Measurements from ENCODE around the gene FADS6. TPM values are rescaled to one million over a fixed set of nuclear protein-coding genes. Genes with fewer than 3 reads are reported as not detected.

Gene FADS6
- total RNA-seq, 1 donor from 2014 or later, result not detected

DNA sequence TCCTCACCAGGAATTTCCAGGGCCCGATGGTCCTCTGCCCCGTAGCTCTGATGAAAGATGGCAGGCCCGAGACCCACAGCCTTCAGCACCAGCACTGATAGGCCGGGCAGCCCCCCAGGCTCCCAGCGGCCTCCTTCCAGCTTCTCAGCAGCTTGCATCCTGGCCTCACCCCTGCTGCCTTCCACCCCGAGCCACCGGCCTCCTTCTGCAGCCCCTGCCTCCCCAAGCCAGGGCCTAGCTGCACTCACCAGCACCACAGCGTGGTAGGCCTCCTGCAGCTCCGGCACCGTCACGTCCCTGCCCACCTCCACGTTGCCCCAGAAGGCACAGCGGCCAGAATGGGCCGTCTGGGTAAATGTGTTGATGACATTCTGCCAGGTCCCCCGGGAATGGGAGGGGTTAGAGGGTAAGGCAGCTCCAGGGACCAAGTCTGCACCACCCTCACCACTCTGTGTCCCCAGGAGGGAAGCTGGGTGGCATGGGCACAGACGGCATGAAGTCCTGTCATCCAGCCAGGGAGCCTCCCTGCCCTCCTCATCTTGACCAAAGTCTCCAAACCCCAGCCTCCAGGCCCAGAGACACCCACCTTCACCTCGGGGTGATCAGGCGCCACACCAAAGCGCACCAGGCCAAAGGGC lies 27.1 kb downstream of the FADS6 start:
- DNase-seq, result no peak
- no peak overlapping the region for H3K4me3 ChIP-seq
- H3K4me1 ChIP-seq, result peaks cover 12% of the 10 kb centered on the region
- TF ChIP-seq, protein P1, sequence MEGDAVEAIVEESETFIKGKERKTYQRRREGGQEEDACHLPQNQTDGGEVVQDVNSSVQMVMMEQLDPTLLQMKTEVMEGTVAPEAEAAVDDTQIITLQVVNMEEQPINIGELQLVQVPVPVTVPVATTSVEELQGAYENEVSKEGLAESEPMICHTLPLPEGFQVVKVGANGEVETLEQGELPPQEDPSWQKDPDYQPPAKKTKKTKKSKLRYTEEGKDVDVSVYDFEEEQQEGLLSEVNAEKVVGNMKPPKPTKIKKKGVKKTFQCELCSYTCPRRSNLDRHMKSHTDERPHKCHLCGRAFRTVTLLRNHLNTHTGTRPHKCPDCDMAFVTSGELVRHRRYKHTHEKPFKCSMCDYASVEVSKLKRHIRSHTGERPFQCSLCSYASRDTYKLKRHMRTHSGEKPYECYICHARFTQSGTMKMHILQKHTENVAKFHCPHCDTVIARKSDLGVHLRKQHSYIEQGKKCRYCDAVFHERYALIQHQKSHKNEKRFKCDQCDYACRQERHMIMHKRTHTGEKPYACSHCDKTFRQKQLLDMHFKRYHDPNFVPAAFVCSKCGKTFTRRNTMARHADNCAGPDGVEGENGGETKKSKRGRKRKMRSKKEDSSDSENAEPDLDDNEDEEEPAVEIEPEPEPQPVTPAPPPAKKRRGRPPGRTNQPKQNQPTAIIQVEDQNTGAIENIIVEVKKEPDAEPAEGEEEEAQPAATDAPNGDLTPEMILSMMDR (IDR thresholded peaks at IDR 0.05; ENCODE audit: borderline replicate concordance), result no peak
- intact Hi-C loops (cut with micrococcal nuclease), result loop anchor here (5.0 kb wide), 1 partner anchor 79 kb away; no protein-coding TSS in a partner anchor
- no peaks in the 10 kb centered on the region for H3K36me3 ChIP-seq
- H3K27ac ChIP-seq (replicated peaks), result no peak overlapping the region
- H3K27me3 ChIP-seq (ENCODE audit: low read depth), result peaks cover 7% of the 10 kb centered on the region
- H3K9me3 ChIP-seq (replicated peaks), result no peaks in the 10 kb centered on the region

DNA sequence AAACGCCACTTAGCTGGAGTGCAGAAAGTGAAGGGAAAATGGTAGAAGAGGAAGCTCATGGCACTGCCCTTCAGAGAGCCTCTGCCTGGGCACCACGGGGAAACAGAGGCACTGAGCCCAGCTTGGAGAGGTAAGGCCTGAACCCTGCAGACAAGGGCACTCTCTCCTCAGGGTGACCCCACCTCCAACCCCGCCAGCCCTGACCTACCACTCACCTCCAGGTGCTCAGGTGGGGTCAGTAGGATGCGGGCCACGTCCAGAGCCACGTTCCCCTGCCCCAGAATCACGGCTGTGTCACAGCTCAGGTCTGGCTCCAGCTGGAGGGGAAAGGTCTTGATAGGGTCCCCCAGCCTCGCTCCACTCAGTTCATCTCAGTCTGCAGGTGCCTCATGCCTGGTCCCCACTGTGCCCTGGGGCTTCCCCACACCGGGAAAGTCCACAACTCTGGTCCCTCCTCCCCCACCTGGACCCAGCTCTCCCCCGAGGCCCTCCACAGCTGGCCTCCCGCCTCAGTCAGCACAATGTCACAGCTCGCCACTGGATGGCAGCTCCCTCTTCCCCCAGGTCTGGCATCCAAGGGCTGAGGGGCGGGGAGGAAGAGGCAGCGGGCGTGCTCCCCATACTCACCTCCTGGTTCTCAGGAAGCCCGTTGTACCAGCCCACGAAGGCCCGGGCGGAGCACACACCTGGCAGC lies 27.8 kb downstream of the FADS6 start:
- H3K27me3 ChIP-seq (ENCODE audit: low read depth), result peaks cover 13% of the 10 kb centered on the region
- DNase-seq, result no peak
- no peak overlapping the region for H3K27ac ChIP-seq (replicated peaks)
- no peak overlapping the region for H3K4me3 ChIP-seq
- intact Hi-C loops (cut with micrococcal nuclease), result loop anchor here (5.0 kb wide), 1 partner anchor 78 kb away; no protein-coding TSS in a partner anchor
- TF ChIP-seq, protein P1 (IDR thresholded peaks at IDR 0.05; ENCODE audit: borderline replicate concordance), result no peak
- no peaks in the 10 kb centered on the region for H3K9me3 ChIP-seq (replicated peaks)
- H3K36me3 ChIP-seq, result no peaks in the 10 kb centered on the region
- peaks cover 17% of the 10 kb centered on the region for H3K4me1 ChIP-seq

DNA sequence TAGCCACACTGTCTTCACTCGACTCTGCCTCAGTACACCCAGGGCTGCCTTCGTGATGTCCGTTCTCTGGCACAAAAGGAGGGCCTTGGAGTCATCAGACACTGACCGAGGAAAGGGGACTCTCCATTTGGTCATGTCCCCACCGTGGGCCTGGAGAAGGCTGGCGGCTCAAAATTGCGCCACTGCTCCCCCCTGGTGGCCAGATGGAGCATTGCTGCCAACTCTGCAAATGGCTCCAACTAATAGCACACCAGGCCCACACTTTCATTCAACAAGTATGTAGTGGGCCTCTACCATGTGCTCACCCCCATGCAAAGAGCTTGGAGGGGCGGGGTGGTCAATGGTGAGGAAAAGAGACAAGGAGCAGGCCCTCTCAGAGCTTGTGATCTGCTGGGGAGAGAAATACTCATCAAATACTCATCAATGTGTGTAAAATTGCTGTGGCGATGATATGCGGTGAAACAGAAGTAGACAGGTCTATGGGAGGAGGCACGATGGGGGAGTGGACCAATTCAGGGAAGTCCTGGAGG lies 28.5 kb downstream of the FADS6 start:
- H3K27me3 ChIP-seq (ENCODE audit: low read depth), result peaks cover 20% of the 10 kb centered on the region
- H3K9me3 ChIP-seq (replicated peaks), result no peaks in the 10 kb centered on the region
- no peak overlapping the region for H3K4me3 ChIP-seq
- H3K4me1 ChIP-seq, result peaks cover 24% of the 10 kb centered on the region
- H3K36me3 ChIP-seq, result no peaks in the 10 kb centered on the region
- TF ChIP-seq, protein P1 (IDR thresholded peaks at IDR 0.05; ENCODE audit: borderline replicate concordance), result peak; percentile 96
- intact Hi-C loops (cut with micrococcal nuclease), result loop anchor here (5.0 kb wide), 2 partner anchors 68 to 78 kb away; no protein-coding TSS in a partner anchor
- peak; percentile 75 for DNase-seq
- H3K27ac ChIP-seq (replicated peaks), result no peak overlapping the region

DNA sequence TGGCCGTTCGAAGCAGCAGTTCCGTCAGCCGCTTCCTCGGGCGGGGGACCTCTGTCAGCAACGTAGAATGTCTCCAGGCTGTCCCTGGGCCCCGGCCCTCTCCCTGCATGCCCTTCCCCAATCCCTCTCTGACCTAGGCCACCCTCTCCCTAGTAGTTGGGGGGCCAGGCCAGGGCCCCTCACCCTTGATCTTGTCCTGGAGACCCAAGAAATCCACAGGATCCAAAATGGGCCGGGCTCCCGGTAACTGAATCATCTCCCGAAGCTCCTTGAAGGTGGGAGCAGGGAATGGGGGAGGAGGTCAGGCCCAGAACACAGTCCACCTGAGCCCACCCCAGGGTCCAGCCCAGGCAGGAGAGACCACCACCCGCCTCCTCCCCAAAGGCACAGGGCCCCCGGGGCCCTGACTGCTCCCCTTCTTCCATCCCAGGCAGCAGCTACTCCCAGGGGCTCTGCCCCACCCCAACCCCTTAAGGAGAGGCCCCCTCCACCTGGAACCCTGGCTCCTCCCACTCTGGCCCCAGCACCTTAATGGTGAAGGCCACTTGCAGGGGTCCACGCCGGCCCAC lies 29.1 kb downstream of the FADS6 start:
- Histone ChIP-seq H3K9me3 (replicated peaks) (no peaks in the 10 kb centered on the region), H3K4me3 (no peak overlapping the region), H3K27me3 (ENCODE audit: low read depth) (peaks cover 26% of the 10 kb centered on the region), H3K27ac (replicated peaks) (no peak overlapping the region), H3K4me1 (peaks cover 29% of the 10 kb centered on the region), H3K36me3 (no peaks in the 10 kb centered on the region)
- TF ChIP-seq, protein P1 (IDR thresholded peaks at IDR 0.05; ENCODE audit: borderline replicate concordance), result no peak
- DNase-seq, result no peak
- intact Hi-C loops (cut with micrococcal nuclease), result loop anchor here (5.0 kb wide), 1 partner anchor 67 kb away; no protein-coding TSS in a partner anchor

DNA sequence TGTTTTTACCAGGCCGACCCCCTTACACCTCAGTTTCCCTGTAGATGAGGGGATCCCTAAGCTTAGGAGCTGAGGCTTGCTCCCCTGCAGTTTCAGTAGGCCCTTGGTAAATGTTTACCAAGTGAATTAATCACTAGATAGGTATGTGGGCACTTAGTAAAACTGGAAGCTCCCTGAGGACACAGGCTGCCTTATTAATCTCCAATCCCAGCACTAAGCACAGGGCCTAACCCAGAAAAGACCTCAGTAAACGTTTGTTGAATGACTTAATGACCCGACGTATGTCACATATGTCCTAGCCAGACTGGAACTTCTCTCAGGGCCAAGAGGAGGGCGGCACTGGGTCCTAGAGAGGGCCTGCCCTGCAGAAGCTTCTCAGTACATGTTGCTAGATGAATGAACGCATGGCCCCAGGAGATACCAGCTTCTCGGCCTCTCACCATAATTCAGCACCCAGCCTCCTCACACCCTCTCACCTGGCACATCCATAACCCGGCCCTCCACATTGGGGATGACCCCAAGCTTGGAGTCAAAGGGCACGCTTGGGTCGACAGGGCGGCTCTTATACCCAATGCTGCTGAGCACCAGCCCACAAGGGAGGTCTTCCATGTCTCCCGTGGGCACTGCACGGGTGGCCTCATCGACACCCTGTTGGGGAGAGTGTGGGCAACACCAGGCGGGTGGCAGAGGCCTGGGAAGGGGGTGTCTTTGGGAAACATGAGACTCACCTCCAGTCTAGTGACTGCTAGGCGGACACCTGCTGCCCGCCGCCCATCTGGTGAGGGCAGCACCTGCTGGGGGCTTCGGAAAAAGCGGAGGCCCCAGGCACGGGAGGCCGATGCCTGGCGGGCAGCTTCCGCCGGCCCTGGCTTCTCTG lies 29.8 kb downstream of the FADS6 start:
- no peak overlapping the region for H3K27ac ChIP-seq (replicated peaks)
- no peaks in the 10 kb centered on the region for H3K9me3 ChIP-seq (replicated peaks)
- peaks cover 35% of the 10 kb centered on the region for H3K4me1 ChIP-seq
- H3K36me3 ChIP-seq, result no peaks in the 10 kb centered on the region
- no peak for DNase-seq
- H3K27me3 ChIP-seq (ENCODE audit: low read depth), result peaks cover 33% of the 10 kb centered on the region
- TF ChIP-seq, protein P1 (IDR thresholded peaks at IDR 0.05; ENCODE audit: borderline replicate concordance), result no peak
- no peak overlapping the region for H3K4me3 ChIP-seq
- intact Hi-C loops (cut with micrococcal nuclease), result loop anchor here (5.0 kb wide), 1 partner anchor 66 kb away; no protein-coding TSS in a partner anchor

Measured in left ventricle myocardium inferior (tissue), 1 donor.